HepG2 (cell line): Measurements from ENCODE around the gene STIMATE. TPM values are rescaled to one million over a fixed set of nuclear protein-coding genes. Genes with fewer than 3 reads are reported as not detected.
A peak's percentile ranks its signal among the peaks of the same experiment; 100 is the strongest.

Experiments
- ETS1 ChIP-seq: sonication (generic); formaldehyde crosslinking; IDR thresholded peaks from 2 replicates; pipeline ENCODE4 v1.4.0; 2020; ENCODE audit warnings: missing genetic modification reagents
- MXD4 ChIP-seq: IDR thresholded peaks from 2 replicates; pipeline ENCODE4 v1.6.1; 2016; ENCODE audit warnings: mild to moderate bottlenecking, missing biosample characterization, missing genetic modification reagents
- POLR2G ChIP-seq: fragments of 200-400 bp; formaldehyde crosslinking; IDR thresholded peaks from 2 replicates; pipeline ENCODE4 v1.6.1; 2018; ENCODE audit warnings: mild to moderate bottlenecking, low read depth, low read length, moderate library complexity
- RNF2 ChIP-seq: fragments of 450-650 bp; conservative IDR thresholded peaks from 2 replicates; pipeline ENCODE4 v1.6.1; 2016; ENCODE audit warnings: low read depth
- SALL2 ChIP-seq: sonication (generic); formaldehyde crosslinking; IDR thresholded peaks from 2 replicates; pipeline ENCODE4 v1.8.1; 2023; ENCODE audit warnings: mild to moderate bottlenecking, missing genetic modification reagents, inconsistent platforms
- SKIL ChIP-seq: sonication (generic); formaldehyde crosslinking; IDR thresholded peaks from 2 replicates; pipeline ENCODE4 v1.8.0; 2022; ENCODE audit warnings: missing genetic modification reagents, mild to moderate bottlenecking, moderate library complexity, borderline replicate concordance
- ZNF101 ChIP-seq: sonication (generic); formaldehyde crosslinking; IDR thresholded peaks from 2 replicates; pipeline ENCODE4 v1.4.0; 2020; ENCODE audit warnings: mild to moderate bottlenecking, low read depth, missing genetic modification reagents, borderline replicate concordance
- ZNF33A ChIP-seq: sonication (generic); formaldehyde crosslinking; IDR thresholded peaks from 2 replicates; pipeline ENCODE4 v1.5.1; 2020; ENCODE audit warnings: missing genetic modification reagents, mild to moderate bottlenecking, moderate library complexity, borderline replicate concordance
- ZNF772 ChIP-seq: sonication (generic); formaldehyde crosslinking; IDR thresholded peaks from 2 replicates; pipeline ENCODE4 v1.5.0; 2020; ENCODE audit warnings: mild to moderate bottlenecking, missing genetic modification reagents
- ZNF781 ChIP-seq: sonication (generic); formaldehyde crosslinking; IDR thresholded peaks from 2 replicates; pipeline ENCODE4 v1.5.1; 2020; ENCODE audit warnings: borderline replicate concordance, mild to moderate bottlenecking, missing genetic modification reagents; ENCODE audit errors: not compliant biosample characterization
- microRNA-seq: library from miRNA; unstranded; fragments of <30 nt; microRNA quantifications from one replicate; pipeline ENCODE4, GENCODE V29; 2020
- polyA plus RNA-seq, 8 experiments: library from polyadenylated mRNA; depleted of rRNA in 3 of 8; stranded (reverse) in 7 of 8; unstranded in 1 of 8; fragments of >200 nt; fragmentation: Illumina TruSeq in 4 of 8; extraction: Trizol in 4 of 8; gene quantifications; 2 replicates each; pipeline versions ENCODE4 v1.2.1 to v1.2.3, GENCODE V29; 2011 to 2016; ENCODE audit warnings: low read depth in 4 of 8, missing spikeins in 1 of 8, mixed read lengths in 1 of 8; ENCODE audit not compliant: insufficient read depth in 1 of 8
- small RNA-seq, 3 experiments: library from RNA; depleted of rRNA; stranded (forward); fragments of <200 nt; gene quantifications; one replicate each; pipeline ENCODE3, GENCODE V24; 2012; ENCODE audit warnings: low read depth in 2 of 3, low replicate concordance in 1 of 3; ENCODE audit not compliant: insufficient read length in 3 of 3, insufficient read depth in 2 of 3
- total RNA-seq, 5 experiments: library from RNA; depleted of rRNA; stranded (reverse); fragments of >200 nt; fragmentation: Illumina TruSeq; extraction: Trizol; gene quantifications; 2 replicates each; pipeline ENCODE4 v1.2.3, GENCODE V29; 2016; ENCODE audit warnings: low read depth in 1 of 5
- TF ChIP-seq, protein P1 (sequence below): sonication (generic); formaldehyde crosslinking; IDR thresholded peaks from 2 replicates; pipeline ENCODE4 v1.4.0; 2020; ENCODE audit warnings: missing genetic modification reagents, low read depth, mild to moderate bottlenecking, borderline replicate concordance

Gene STIMATE
- total and polyA plus RNA-seq, 2 of the 13 experiments (the other 11 are each of a cell fraction or from before 2014, with no cell fraction given): 5.7 to 11.7 TPM

- TF ChIP-seq SALL2 (0 out of 2 replicates have a peak, but pooled peaks have one; percentile 16), ZNF33A (CRISPR knock-in tag) (no peak), ETS1 (0 out of 2 replicates have a peak, but pooled peaks have one; percentile 34), RNF2 (no peak), SKIL (CRISPR knock-in tag) (no peak), POLR2G (no peak), ZNF781 (CRISPR knock-in tag) (no peak), ZNF772 (CRISPR knock-in tag) (no peak), MXD4 (CRISPR knock-in tag) (no peak), ZNF101 (CRISPR knock-in tag) (no peak)
- TF ChIP-seq, protein P1, sequence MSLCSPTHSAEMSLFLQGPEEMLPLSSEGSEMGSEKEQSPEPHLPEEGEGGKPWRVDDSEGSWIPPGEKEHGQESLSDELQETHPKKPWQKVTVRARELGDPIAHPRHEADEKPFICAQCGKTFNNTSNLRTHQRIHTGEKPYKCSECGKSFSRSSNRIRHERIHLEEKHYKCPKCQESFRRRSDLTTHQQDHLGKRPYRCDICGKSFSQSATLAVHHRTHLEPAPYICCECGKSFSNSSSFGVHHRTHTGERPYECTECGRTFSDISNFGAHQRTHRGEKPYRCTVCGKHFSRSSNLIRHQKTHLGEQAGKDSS (CRISPR knock-in tag): no peak
- TF ChIP-seq, all 625 proteins: peak for 15
These were observed 110.1 kb downstream of the STIMATE start (continued) for GRCh38 chr3:52787246-52787645.

Small RNA genes lying within 50 kb of the gene (microRNA-seq; reads per million reads assigned to microRNA genes)
- not detected for gene MIR8064

Small RNA genes lying within 50 kb of the gene (small RNA-seq; reads per million reads assigned to genes)
- 0 reads per million in 3 experiments for gene MIR8064
- gene MUSTN1: 0 reads per million in 3 experiments

Other genes with a start within 250 kb of the STIMATE start
- gene PBRM1, start 211.6 kb downstream of the STIMATE start, total RNA-seq (2016; rRNA removed; fragmentation: Illumina TruSeq; extraction: Trizol): 33.2 and 47.0 TPM in 2 replicates
- gene PBRM1, start 211.6 kb downstream of the STIMATE start, polyA plus RNA-seq (2011; rRNA removed): 9.6 and 10.9 TPM in 2 replicates
- 257 and 281 TPM in 2 replicates for gene GNL3, start 211.5 kb downstream of the STIMATE start, total RNA-seq (2016; rRNA removed; fragmentation: Illumina TruSeq; extraction: Trizol)
- 91.7 and 129 TPM in 2 replicates for gene GNL3, start 211.5 kb downstream of the STIMATE start, polyA plus RNA-seq (2011; rRNA removed)
- gene GLT8D1, start 191.8 kb downstream of the STIMATE start, total RNA-seq (2016; rRNA removed; fragmentation: Illumina TruSeq; extraction: Trizol): 65.1 and 110 TPM in 2 replicates
- gene GLT8D1, start 191.8 kb downstream of the STIMATE start, polyA plus RNA-seq (2011; rRNA removed): 109 and 121 TPM in 2 replicates
- 100 and 120 TPM in 2 replicates for gene SPCS1, start 191.4 kb downstream of the STIMATE start, total RNA-seq (2016; rRNA removed; fragmentation: Illumina TruSeq; extraction: Trizol)
- gene SPCS1, start 191.4 kb downstream of the STIMATE start, polyA plus RNA-seq (2011; rRNA removed): 61.8 and 84.6 TPM in 2 replicates
- 38.0 and 38.5 TPM in 2 replicates for gene NEK4, start 126.6 kb downstream of the STIMATE start, total RNA-seq (2016; rRNA removed; fragmentation: Illumina TruSeq; extraction: Trizol)
- gene NEK4, start 126.6 kb downstream of the STIMATE start, polyA plus RNA-seq (2011; rRNA removed): 16.5 and 16.7 TPM in 2 replicates
- 9.8 and 12.3 TPM in 2 replicates for gene ITIH1, start 119.9 kb downstream of the STIMATE start, total RNA-seq (2016; rRNA removed; fragmentation: Illumina TruSeq; extraction: Trizol)
- gene ITIH1, start 119.9 kb downstream of the STIMATE start, polyA plus RNA-seq (2011; rRNA removed): 19.6 and 46.5 TPM in 2 replicates
- gene ITIH3, start 102.8 kb downstream of the STIMATE start, total RNA-seq (2016; rRNA removed; fragmentation: Illumina TruSeq; extraction: Trizol): 38.9 and 105 TPM in 2 replicates
- 632 and 1,233 TPM in 2 replicates for gene ITIH3, start 102.8 kb downstream of the STIMATE start, polyA plus RNA-seq (2011; rRNA removed)
- 1.5 and 5.3 TPM in 2 replicates for gene ITIH4, start 66.9 kb downstream of the STIMATE start, total RNA-seq (2016; rRNA removed; fragmentation: Illumina TruSeq; extraction: Trizol)
- gene ITIH4, start 66.9 kb downstream of the STIMATE start, polyA plus RNA-seq (2011; rRNA removed): 2.7 and 3.7 TPM in 2 replicates
- gene MUSTN1, start 62.5 kb downstream of the STIMATE start, total RNA-seq (2016; rRNA removed; fragmentation: Illumina TruSeq; extraction: Trizol): 1.3 and 1.4 TPM in 2 replicates
- 0.60 and 0.84 TPM in 2 replicates for gene MUSTN1, start 62.5 kb downstream of the STIMATE start, polyA plus RNA-seq (2011; rRNA removed)
- 12.8 and 15.6 TPM in 2 replicates for gene SFMBT1, start 148.5 kb upstream of the STIMATE start, total RNA-seq (2016; rRNA removed; fragmentation: Illumina TruSeq; extraction: Trizol)
- gene SFMBT1, start 148.5 kb upstream of the STIMATE start, polyA plus RNA-seq (2011; rRNA removed): 3.8 and 4.0 TPM in 2 replicates
- 25.7 and 37.0 TPM in 2 replicates for gene RFT1, start 232.9 kb upstream of the STIMATE start, total RNA-seq (2016; rRNA removed; fragmentation: Illumina TruSeq; extraction: Trizol)
- gene RFT1, start 232.9 kb upstream of the STIMATE start, polyA plus RNA-seq (2011; rRNA removed): 21.0 and 23.2 TPM in 2 replicates